ENCODE results near the gene CARD11.
A peak's percentile ranks its signal among the peaks of the same experiment; 100 is the strongest.

CARD11 gene

GRCh38 chr7:2982401-2982800 is 61.3 kb downstream of the CARD11 start:
- Histone ChIP-seq H2AFZ (ENCODE audit: low read depth, low read length) (no peak overlapping the region), H3K4me1 (ENCODE audit: insufficient read depth, low read length) (no peaks in the 10 kb centered on the region), H3K9me3 (ENCODE audit: low read length) (peaks cover 2% of the 10 kb centered on the region), H3K4me3 (ENCODE audit: low read length) (no peak overlapping the region), H3K27me3 (ENCODE audit: insufficient read depth, low read length) (peaks cover 15% of the 10 kb centered on the region), H3K36me3 (ENCODE audit: insufficient read depth, low read length) (no peaks in the 10 kb centered on the region)

GRCh38 chr7:2981103-2981480 is 62.6 kb downstream of the CARD11 start:
- Histone ChIP-seq H3K4me3 (ENCODE audit: low read length) (no peak overlapping the region), H2AFZ (ENCODE audit: low read depth, low read length) (no peak overlapping the region), H3K36me3 (ENCODE audit: insufficient read depth, low read length) (no peaks in the 10 kb centered on the region), H3K27me3 (ENCODE audit: insufficient read depth, low read length) (peaks cover 15% of the 10 kb centered on the region), H3K4me1 (ENCODE audit: insufficient read depth, low read length) (no peaks in the 10 kb centered on the region), H3K9me3 (ENCODE audit: low read length) (peaks cover 2% of the 10 kb centered on the region)

- no peak overlapping the region for H2AFZ ChIP-seq (ENCODE audit: low read depth, low read length)
- no peaks in the 10 kb centered on the region for H3K36me3 ChIP-seq (ENCODE audit: insufficient read depth, low read length)
- no peak overlapping the region for H3K4me3 ChIP-seq (ENCODE audit: low read length)
- H3K9me3 ChIP-seq (ENCODE audit: low read length), result no peaks in the 10 kb centered on the region
- H3K4me1 ChIP-seq (ENCODE audit: insufficient read depth, low read length), result no peaks in the 10 kb centered on the region
- peaks cover 15% of the 10 kb centered on the region for H3K27me3 ChIP-seq (ENCODE audit: insufficient read depth, low read length)
Measured at GRCh38 chr7:2980401-2981102, 63.1 kb downstream of the CARD11 start.

- H3K36me3 ChIP-seq (ENCODE audit: insufficient read depth, low read length), result no peaks in the 10 kb centered on the region
- no peaks in the 10 kb centered on the region for H3K9me3 ChIP-seq (ENCODE audit: low read length)
- peaks cover 15% of the 10 kb centered on the region for H3K27me3 ChIP-seq (ENCODE audit: insufficient read depth, low read length)
- H3K4me3 ChIP-seq (ENCODE audit: low read length), result no peak overlapping the region
- no peak overlapping the region for H2AFZ ChIP-seq (ENCODE audit: low read depth, low read length)
- H3K4me1 ChIP-seq (ENCODE audit: insufficient read depth, low read length), result no peaks in the 10 kb centered on the region
Measured at GRCh38 chr7:2979951-2980350, 63.7 kb downstream of the CARD11 start.

- no peak overlapping the region for H2AFZ ChIP-seq (ENCODE audit: low read depth, low read length)
- H3K4me3 ChIP-seq (ENCODE audit: low read length), result no peak overlapping the region
- no peaks in the 10 kb centered on the region for H3K9me3 ChIP-seq (ENCODE audit: low read length)
- H3K36me3 ChIP-seq (ENCODE audit: insufficient read depth, low read length), result no peaks in the 10 kb centered on the region
- H3K27me3 ChIP-seq (ENCODE audit: insufficient read depth, low read length), result peaks cover 15% of the 10 kb centered on the region
- no peaks in the 10 kb centered on the region for H3K4me1 ChIP-seq (ENCODE audit: insufficient read depth, low read length)
Measured at GRCh38 chr7:2979201-2979631, 64.5 kb downstream of the CARD11 start.

GRCh38 chr7:2978408-2978807 is 65.3 kb downstream of the CARD11 start:
- Histone ChIP-seq H3K36me3 (ENCODE audit: insufficient read depth, low read length) (no peaks in the 10 kb centered on the region), H3K4me1 (ENCODE audit: insufficient read depth, low read length) (no peaks in the 10 kb centered on the region), H3K9me3 (ENCODE audit: low read length) (no peaks in the 10 kb centered on the region), H3K27me3 (ENCODE audit: insufficient read depth, low read length) (peaks cover 15% of the 10 kb centered on the region), H2AFZ (ENCODE audit: low read depth, low read length) (peak overlapping the region; percentile 9), H3K4me3 (ENCODE audit: low read length) (no peak overlapping the region)

- H2AFZ ChIP-seq (ENCODE audit: low read depth, low read length), result no peak overlapping the region
- H3K9me3 ChIP-seq (ENCODE audit: low read length), result no peaks in the 10 kb centered on the region
- no peaks in the 10 kb centered on the region for H3K36me3 ChIP-seq (ENCODE audit: insufficient read depth, low read length)
- H3K27me3 ChIP-seq (ENCODE audit: insufficient read depth, low read length), result peaks cover 15% of the 10 kb centered on the region
- no peaks in the 10 kb centered on the region for H3K4me1 ChIP-seq (ENCODE audit: insufficient read depth, low read length)
- H3K4me3 ChIP-seq (ENCODE audit: low read length), result no peak overlapping the region
Measured at GRCh38 chr7:2975821-2976371, 67.8 kb downstream of the CARD11 start.

GRCh38 chr7:2974093-2974819 is 69.4 kb downstream of the CARD11 start:
- no peak overlapping the region for H2AFZ ChIP-seq (ENCODE audit: low read depth, low read length)

GRCh38 chr7:2972835-2973161 is 70.9 kb downstream of the CARD11 start:
- Histone ChIP-seq H3K27me3 (ENCODE audit: insufficient read depth, low read length) (no peaks in the 10 kb centered on the region), H2AFZ (ENCODE audit: low read depth, low read length) (no peak overlapping the region), H3K36me3 (ENCODE audit: insufficient read depth, low read length) (no peaks in the 10 kb centered on the region), H3K4me1 (ENCODE audit: insufficient read depth, low read length) (no peaks in the 10 kb centered on the region), H3K4me3 (ENCODE audit: low read length) (no peak overlapping the region), H3K9me3 (ENCODE audit: low read length) (no peaks in the 10 kb centered on the region)

More at GRCh38 chr7:2974093-2974819, 69.4 kb downstream of the CARD11 start:
- no peaks in the 10 kb centered on the region for H3K9me3 ChIP-seq (ENCODE audit: low read length)
- H3K4me1 ChIP-seq (ENCODE audit: insufficient read depth, low read length), result no peaks in the 10 kb centered on the region
- no peaks in the 10 kb centered on the region for H3K36me3 ChIP-seq (ENCODE audit: insufficient read depth, low read length)
- H3K4me3 ChIP-seq (ENCODE audit: low read length), result no peak overlapping the region
- H3K27me3 ChIP-seq (ENCODE audit: insufficient read depth, low read length), result peaks cover 12% of the 10 kb centered on the region

- Histone ChIP-seq H3K27me3 (ENCODE audit: insufficient read depth, low read length) (no peaks in the 10 kb centered on the region), H2AFZ (ENCODE audit: low read depth, low read length) (no peak overlapping the region), H3K9me3 (ENCODE audit: low read length) (no peaks in the 10 kb centered on the region), H3K4me1 (ENCODE audit: insufficient read depth, low read length) (no peaks in the 10 kb centered on the region), H3K4me3 (ENCODE audit: low read length) (no peak overlapping the region), H3K36me3 (ENCODE audit: insufficient read depth, low read length) (no peaks in the 10 kb centered on the region)
Measured at GRCh38 chr7:2971914-2972834, 71.5 kb downstream of the CARD11 start.

- Histone ChIP-seq H3K9me3 (ENCODE audit: low read length) (no peaks in the 10 kb centered on the region), H3K4me3 (ENCODE audit: low read length) (no peak overlapping the region), H2AFZ (ENCODE audit: low read depth, low read length) (no peak overlapping the region), H3K4me1 (ENCODE audit: insufficient read depth, low read length) (no peaks in the 10 kb centered on the region), H3K36me3 (ENCODE audit: insufficient read depth, low read length) (no peaks in the 10 kb centered on the region), H3K27me3 (ENCODE audit: insufficient read depth, low read length) (no peaks in the 10 kb centered on the region)
Measured at GRCh38 chr7:2970861-2971260, 72.8 kb downstream of the CARD11 start.

GRCh38 chr7:2970307-2970664 is 73.4 kb downstream of the CARD11 start:
- Histone ChIP-seq H3K4me3 (ENCODE audit: low read length) (no peak overlapping the region), H2AFZ (ENCODE audit: low read depth, low read length) (no peak overlapping the region), H3K9me3 (ENCODE audit: low read length) (no peaks in the 10 kb centered on the region), H3K36me3 (ENCODE audit: insufficient read depth, low read length) (no peaks in the 10 kb centered on the region), H3K27me3 (ENCODE audit: insufficient read depth, low read length) (no peaks in the 10 kb centered on the region), H3K4me1 (ENCODE audit: insufficient read depth, low read length) (no peaks in the 10 kb centered on the region)

Measured in neuron (in vitro differentiated cells).